Thoracic aorta (tissue), 2 donors: ENCODE data around the gene PKP1. TPM values are rescaled to one million over a fixed set of nuclear protein-coding genes. Genes with fewer than 3 reads are reported as not detected.

Experiments used
- ATAC-seq: fragments of 150-250 bp; one replicate; pipeline ENCODE4 v1.8.0; 2017; ENCODE audit warnings: low read depth; ENCODE audit not compliant: insufficient number of reproducible peaks, low FRiP score
- DNase-seq: peaks from one replicate; pipeline ENCODE4 v3.0.0-alpha.2; 2020; ENCODE audit warnings: low spot score
- H3K27ac ChIP-seq, 2 donors: fragments of 200-600 bp; sonication (generic); 1 replicate in 1 of 2; 2 replicates in 1 of 2; pipeline ENCODE4 v1.5.1; 2016; ENCODE audit warnings: mild to moderate bottlenecking in 2 of 2, moderate library complexity in 2 of 2
- H3K27me3 ChIP-seq: fragments of 200-600 bp; sonication (generic); replicated peaks from 2 replicates; pipeline ENCODE4 v1.6.0; 2016; ENCODE audit warnings: mild to moderate bottlenecking; ENCODE audit not compliant: insufficient read depth
- H3K36me3 ChIP-seq: fragments of 200-600 bp; sonication (generic); one replicate; pipeline ENCODE4 v1.5.1; 2016
- H3K4me1 ChIP-seq, 2 donors: fragments of 200-600 bp; sonication (generic); 1 replicate in 1 of 2; 2 replicates in 1 of 2; pipeline versions ENCODE4 v1.5.1 to v1.6.0; 2016; ENCODE audit warnings: low read depth in 2 of 2, mild to moderate bottlenecking in 1 of 2; ENCODE audit not compliant: control insufficient read depth in 1 of 2
- H3K4me3 ChIP-seq: fragments of 200-600 bp; sonication (generic); 2 replicates; pipeline ENCODE4 v1.5.1; 2016; ENCODE audit warnings: mild to moderate bottlenecking
- H3K9me3 ChIP-seq: fragments of 200-600 bp; sonication (generic); 2 replicates; pipeline ENCODE4 v1.5.1; 2016
- CTCF ChIP-seq: fragments of 200-600 bp; sonication (generic); IDR thresholded peaks from one replicate; pipeline ENCODE4 v1.5.1; 2019; ENCODE audit warnings: antibody characterized with exemption
- total RNA-seq, 2 donors: library from RNA; depleted of rRNA; stranded (reverse); fragments of >200 nt; gene quantifications; one replicate each; pipeline versions ENCODE4 v1.1.0 to v1.2.3, GENCODE V29; 2016

The PKP1 gene
- total RNA-seq, 2 donors from 2014 or later, result 0.54 TPM; not detected in 1

DNA sequence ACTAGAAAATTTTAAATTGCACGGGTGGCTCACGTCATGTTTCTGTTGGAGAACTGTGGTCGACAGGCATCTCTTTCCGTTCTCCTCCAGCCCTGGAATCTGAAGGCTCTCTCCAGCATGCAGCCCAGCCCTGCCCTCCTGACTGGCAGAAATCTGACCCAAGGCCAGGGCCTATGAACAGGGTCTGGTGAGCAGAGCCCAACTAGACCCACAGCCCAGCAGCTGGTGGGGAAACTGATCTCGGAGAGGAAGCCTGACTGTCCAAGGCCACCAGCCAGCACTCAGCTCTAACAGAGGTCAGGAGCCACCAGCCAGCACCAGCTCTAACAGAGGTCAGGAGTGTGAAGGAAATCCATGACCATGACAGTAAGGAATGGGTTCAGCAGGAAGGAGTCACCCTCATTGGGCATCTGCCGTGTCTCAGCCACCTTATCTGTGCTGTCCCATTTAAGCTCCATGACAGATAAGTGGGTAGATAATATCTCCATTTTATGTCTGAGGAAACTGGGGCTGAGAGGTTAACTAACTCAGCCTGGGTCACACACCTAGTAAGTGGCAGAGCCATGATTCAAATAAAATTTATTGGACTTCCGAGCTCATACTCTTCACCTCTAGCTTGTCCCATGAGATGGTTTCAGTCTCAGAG is 20.2 kb upstream of the PKP1 start:
- Histone ChIP-seq H3K4me3 (no peak overlapping the region), H3K27ac (no peak overlapping the region), H3K27me3 (no peaks in the 10 kb centered on the region), H3K4me1 (peaks cover 0 to 5% of the 10 kb centered on the region in 2 donors), H3K9me3 (no peaks in the 10 kb centered on the region), H3K36me3 (no peaks in the 10 kb centered on the region)
- no peak for TF ChIP-seq CTCF
- DNase-seq (no peak), ATAC-seq (no peak)

DNA sequence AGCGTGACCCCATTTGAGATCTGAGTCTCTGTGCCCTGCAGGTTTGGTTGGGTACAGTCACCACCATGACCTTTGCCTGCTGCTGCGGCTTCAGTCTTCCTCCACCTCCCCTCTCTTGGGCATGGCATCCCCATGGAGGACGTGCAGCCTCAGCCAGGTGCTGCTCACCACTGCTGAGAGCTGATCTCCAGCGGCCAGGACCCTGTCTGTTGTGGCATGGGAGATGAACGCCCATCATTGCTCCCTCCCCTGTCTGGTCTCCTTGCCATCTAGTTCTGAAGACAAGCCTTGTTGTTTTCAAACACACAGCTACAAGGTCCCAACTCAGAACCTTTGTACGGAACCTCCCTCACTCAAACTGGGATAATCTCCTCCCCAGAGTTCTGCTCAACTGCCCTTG is 19.2 kb upstream of the PKP1 start:
- Histone ChIP-seq H3K27ac (no peak overlapping the region), H3K27me3 (no peaks in the 10 kb centered on the region), H3K9me3 (no peaks in the 10 kb centered on the region), H3K4me3 (no peak overlapping the region), H3K36me3 (no peaks in the 10 kb centered on the region), H3K4me1 (peaks cover 0 to 5% of the 10 kb centered on the region in 2 donors)
- no peak for TF ChIP-seq CTCF
- DNase-seq, result no peak
- ATAC-seq, result no peak

- Histone ChIP-seq H3K4me3 (no peak overlapping the region), H3K4me1 (peaks cover 0 to 5% of the 10 kb centered on the region in 2 donors), H3K27ac (no peak overlapping the region), H3K27me3 (no peaks in the 10 kb centered on the region), H3K9me3 (no peaks in the 10 kb centered on the region), H3K36me3 (no peaks in the 10 kb centered on the region)
- no peak for TF ChIP-seq CTCF
- DNase-seq, result no peak
- ATAC-seq, result no peak
These were observed 18.8 kb upstream of the PKP1 start for GRCh38 chr1:201264554-201264953.

DNA sequence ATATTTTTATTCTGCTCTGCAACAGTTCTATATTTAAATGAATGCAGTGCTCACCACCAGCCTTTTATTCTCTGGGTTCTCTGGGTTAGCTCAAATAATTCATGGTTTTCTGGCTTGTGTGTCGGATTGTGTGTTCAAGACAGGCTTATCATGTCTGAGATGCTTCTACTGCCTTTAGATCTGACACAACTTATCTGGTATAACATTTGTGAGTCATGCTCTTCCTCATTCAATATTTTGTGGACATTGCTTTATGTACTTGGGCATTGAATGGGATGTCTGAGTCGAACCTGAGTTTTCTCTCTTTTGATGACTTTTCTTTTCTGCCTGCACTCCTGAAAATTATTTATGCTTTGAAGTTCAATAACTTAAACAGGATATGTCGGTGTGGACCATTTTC is 17.6 kb upstream of the PKP1 start:
- Histone ChIP-seq H3K27me3 (no peaks in the 10 kb centered on the region), H3K27ac (no peak overlapping the region), H3K4me1 (no peaks in the 10 kb centered on the region), H3K9me3 (no peaks in the 10 kb centered on the region), H3K36me3 (no peaks in the 10 kb centered on the region), H3K4me3 (no peak overlapping the region)
- ATAC-seq (no peak), DNase-seq (no peak)
- TF ChIP-seq CTCF, result no peak

DNA sequence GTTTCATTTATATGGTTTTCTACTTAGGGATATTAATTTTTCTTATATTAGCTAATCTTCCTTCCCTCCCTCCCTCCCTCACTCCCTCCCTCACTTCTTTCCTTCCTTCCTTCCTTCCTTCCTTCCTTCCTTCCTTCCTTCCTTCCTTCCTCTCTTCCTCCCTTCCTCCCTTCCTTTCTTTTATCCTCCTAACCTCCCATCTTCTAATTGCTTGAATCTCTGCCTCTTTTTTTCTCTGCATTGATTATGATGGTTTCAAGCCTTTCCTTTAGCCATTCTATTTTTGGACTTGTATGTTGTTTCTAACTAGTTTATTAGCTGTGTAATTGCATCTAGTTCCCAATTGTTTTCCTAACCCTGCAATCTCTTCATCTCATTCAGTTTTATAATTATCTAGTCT is 17.0 kb upstream of the PKP1 start:
- Histone ChIP-seq H3K27me3 (no peaks in the 10 kb centered on the region), H3K36me3 (no peaks in the 10 kb centered on the region), H3K4me1 (no peaks in the 10 kb centered on the region), H3K27ac (no peak overlapping the region), H3K4me3 (no peak overlapping the region), H3K9me3 (no peaks in the 10 kb centered on the region)
- TF ChIP-seq CTCF, result no peak
- no peak for ATAC-seq
- no peak for DNase-seq
